Measurements from ENCODE around the gene AKAP1. TPM values are rescaled to one million over a fixed set of nuclear protein-coding genes. Genes with fewer than 3 reads are reported as not detected.

Gene AKAP1
- total RNA-seq, 1 experiment from 2014 or later = 30.1 TPM

DNA sequence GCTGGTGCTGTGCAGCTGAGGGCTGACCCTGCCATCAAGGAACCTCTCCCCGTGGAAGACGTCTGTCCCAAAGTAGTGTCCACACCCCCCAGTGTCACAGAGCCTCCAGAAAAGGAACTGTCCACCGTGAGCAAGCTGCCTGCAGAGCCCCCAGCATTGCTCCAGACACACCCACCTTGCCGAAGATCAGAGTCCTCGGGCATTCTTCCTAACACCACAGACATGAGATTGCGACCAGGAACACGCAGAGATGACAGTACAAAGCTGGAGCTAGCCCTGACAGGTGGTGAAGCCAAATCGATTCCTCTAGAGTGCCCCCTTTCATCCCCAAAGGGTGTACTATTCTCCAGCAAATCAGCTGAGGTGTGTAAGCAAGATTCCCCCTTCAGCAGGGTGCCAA lies 20.5 kb downstream of the AKAP1 start:
- no peak for DNase-seq (ENCODE audit: low read depth)

DNA sequence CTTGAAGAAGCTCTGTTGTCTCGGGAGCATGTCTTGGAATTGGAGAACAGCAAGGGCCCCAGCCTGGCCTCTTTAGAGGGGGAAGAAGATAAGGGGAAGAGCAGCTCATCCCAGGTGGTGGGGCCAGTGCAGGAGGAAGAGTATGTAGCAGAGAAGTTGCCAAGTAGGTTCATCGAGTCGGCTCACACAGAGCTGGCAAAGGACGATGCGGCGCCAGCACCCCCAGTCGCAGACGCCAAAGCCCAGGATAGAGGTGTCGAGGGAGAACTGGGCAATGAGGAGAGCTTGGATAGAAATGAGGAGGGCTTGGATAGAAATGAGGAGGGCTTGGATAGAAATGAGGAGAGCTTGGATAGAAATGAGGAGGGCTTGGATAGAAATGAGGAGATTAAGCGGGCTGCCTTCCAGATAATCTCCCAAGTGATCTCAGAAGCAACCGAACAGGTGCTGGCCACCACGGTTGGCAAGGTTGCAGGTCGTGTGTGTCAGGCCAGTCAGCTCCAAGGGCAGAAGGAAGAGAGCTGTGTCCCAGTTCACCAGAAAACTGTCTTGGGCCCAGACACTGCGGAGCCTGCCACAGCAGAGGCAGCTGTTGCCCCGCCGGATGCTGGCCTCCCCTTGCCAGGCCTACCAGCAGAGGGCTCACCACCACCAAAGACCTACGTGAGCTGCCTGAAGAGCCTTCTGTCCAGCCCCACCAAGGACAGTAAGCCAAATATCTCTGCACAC lies 21.2 kb downstream of the AKAP1 start:
- no peak for DNase-seq (ENCODE audit: low read depth)

DNA sequence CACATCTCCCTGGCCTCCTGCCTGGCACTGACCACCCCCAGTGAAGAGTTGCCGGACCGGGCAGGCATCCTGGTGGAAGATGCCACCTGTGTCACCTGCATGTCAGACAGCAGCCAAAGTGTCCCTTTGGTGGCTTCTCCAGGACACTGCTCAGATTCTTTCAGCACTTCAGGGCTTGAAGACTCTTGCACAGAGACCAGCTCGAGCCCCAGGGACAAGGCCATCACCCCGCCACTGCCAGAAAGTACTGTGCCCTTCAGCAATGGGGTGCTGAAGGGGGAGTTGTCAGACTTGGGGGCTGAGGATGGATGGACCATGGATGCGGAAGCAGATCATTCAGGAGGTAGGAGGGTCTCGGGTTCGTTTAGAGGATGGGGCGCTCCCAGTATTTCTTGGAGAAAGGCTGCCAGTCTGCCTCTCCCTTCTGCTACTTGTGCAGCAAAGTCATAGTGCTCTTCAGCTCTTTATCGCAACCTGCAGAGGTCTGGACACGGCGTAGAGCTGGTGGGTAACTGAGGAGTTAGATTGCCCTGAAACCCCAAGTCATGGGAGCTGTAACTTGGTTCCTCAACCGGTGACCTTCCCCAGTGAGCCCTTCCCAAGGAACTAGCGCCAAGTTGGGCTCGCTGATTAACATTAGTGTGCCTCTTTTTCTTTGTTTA lies 21.9 kb downstream of the AKAP1 start:
- no peak for DNase-seq (ENCODE audit: low read depth)

DNA sequence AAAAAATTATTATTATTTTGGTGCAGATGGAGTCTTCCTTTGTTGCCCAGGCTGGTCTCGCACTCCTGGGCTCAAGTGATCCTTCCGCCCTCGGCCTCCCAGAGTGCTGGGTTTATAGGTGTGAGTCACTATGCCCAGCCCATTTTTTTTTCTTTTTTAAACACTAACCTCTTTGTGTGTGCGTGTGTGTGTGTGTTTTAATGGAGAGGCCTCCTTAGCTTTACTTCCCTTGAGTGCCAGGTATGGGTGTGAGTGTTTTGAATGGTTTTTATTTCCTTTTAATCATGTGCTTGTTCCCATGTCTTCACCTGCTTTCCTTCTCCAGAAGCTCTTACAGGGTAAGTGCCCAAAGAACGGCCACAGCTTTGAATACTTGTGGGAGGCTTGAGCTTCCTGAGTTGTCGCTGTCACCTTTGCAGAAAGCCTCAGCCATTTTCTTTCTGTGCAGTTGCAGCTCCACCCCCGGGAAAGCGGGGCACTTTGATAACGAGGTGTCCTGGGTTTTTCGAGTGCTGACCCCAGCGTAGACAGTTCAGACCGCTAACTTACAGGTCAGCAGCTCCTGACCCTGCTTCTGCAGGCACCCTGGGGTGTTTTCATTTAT lies 22.6 kb downstream of the AKAP1 start:
- peak; percentile 83 for DNase-seq (ENCODE audit: low read depth)

DNA sequence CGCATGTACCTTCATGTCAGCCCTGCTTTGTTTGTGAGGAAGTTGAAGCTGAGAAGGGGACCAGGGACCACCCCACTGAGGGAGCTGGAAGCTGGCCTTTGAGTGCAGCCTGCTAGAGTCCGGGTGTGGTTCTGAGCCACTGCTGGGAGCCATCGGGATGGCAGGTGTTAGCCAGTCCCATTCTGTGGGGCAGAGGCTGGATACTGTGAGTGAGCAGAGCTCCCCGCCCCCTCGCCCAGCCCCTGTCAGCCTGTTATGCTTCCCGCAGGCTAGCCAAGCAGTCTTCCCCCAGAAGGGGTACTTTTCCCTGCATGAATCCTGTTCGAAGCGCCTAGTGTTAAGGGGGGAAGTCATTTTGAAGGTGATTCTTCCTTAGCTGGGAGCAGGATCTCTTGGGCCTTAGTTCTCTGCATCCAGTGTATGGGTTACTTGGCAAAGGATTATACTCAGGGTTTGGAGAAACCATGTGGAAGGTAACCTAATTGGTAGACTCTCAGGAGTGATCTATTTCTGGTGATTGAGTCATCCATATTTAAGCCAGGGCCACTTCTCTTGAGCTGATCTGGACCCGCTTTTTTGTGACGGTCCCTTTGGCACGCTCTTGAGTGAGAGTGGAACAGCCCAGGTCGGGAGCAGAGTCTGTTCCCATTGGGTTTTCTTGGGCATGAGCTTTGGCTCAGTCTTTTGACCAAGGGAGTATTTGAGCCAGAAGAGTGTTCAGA lies 23.8 kb downstream of the AKAP1 start:
- DNase-seq (ENCODE audit: low read depth) = no peak

DNA sequence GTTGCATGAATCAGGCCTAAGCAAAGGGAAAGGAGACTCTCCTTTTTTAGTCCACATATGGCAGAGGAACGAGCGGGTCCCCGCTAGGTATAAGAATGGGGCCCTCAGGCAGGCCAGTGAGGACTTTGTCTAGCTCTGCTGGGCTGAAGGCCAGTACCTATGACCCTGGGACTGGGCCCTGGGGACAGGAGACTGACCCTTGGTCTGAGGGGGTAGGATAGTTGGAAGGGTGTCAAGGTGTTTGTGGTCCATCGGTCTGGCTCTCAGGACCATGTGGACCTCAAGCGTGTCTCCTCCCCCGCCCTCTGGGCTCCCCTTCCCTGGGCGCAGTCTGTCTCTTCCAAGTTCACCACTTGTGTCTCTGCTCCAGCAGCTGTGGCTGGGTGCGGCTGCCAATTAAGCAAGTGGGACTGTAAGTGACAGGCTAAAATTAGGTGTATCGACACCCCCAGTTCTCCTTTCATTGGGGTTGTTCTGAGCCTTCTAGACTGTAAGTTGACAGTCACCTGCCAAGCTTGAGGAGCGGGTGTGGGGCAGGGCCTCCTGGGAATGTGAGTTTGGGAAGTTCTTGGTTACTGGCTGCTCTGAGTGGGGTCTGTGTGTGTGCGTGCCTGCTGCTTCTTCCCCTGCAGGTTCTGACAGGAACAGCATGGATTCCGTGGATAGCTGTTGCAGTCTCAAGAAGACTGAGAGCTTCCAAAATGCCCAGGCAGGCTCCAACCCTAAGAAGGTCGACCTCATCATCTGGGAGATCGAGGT lies 24.5 kb downstream of the AKAP1 start:
- no peak for DNase-seq (ENCODE audit: low read depth)

DNA sequence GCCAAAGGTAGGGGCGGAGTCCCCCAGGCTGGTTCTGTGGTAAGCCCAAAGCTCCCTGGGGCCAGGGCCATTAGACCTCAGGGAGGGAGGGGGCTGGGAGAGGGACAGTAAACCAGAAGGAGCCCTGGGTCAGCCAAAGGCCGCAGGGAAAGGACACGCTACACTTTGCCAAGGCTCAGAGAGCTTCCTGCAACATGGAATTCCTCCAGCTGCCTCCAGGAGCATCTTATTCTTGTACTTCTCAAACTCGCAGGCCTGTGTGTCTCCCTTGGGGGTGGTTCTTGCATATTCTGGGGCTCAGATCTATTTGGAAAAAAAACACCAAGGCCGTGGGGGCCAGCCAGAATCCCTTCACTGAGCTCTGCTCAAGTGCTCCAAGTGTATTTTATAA lies 25.1 kb downstream of the AKAP1 start:
- no peak for DNase-seq (ENCODE audit: low read depth)

DNA sequence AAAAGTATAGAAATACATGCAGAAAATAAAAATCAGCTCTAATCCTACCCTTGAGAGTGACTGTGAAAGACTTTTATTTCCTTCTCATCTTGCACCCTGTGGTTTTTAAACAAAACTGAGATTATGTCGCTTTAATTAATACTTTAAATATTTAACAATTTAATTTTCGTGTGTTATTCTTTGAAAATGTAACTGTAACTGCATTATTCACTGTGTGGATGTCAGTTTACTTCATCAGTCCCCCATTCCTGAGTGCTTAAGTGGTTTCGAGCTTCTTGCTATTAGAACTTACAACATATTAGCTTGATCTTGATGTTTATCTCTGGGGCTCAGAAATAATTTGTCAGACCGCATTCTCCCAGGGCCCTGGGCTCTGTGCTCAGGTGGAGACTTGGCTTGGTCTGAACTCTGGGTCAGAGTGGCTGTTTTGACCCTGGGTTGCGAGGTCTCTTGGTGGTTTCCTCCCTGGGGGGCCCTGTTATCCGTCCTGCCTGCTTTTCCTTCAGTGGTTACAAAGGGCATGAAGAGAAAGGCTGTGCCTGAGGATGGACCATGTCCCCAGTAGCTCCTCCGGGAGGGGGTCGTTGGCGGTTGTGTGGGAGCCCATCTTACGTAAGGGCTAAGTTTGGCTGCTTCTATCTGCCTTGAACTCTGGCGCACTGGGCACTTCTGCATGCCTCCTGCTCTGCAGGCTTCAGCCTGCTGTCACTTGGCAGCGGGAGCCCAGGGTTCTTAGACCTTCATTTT lies 25.7 kb downstream of the AKAP1 start:
- no peak for DNase-seq (ENCODE audit: low read depth)

DNA sequence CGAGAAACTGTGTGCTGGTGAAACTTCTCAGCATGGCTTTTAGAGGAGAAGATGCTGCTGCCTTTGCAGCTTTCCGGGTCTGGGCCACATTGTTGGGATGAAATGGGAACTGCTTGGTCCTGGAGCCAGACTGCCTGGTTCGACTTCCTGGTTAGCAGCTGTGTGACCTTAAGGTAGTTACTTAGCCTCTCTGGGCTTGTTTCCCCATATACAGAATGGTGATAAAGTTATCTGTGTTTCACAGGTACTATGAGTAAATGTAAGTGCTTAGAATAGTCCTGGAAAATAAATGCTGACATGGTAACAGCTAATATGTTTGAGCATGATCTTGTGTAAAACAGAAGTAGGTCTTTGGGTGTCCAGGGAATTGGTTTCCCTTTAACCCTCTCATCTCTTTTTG lies 26.3 kb downstream of the AKAP1 start:
- no peak for DNase-seq (ENCODE audit: low read depth)

DNA sequence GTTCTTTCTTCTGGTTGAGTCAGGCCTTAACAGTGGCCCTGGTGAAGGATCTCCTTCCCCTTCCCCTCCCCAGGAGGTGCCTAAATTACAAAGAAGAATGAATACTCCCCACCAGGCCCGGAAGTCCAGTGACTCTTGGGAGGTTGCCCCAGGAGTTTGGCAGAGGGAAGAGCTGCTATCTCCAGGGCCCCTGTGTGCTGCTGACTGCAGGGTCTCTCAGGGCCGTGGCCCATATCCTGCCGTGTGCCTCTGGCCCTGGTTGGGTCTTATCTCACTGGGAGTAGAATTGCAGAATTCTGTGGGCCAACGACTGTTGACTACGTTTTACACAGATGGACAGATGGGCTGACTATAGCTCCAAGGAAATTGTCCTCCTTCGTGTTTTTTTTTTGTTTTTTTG lies 28.0 kb downstream of the AKAP1 start:
- DNase-seq (ENCODE audit: low read depth) = no peak

- no peak for DNase-seq (ENCODE audit: low read depth)
Measured at GRCh38 chr17:57113656-57114055, 28.6 kb downstream of the AKAP1 start.

DNA sequence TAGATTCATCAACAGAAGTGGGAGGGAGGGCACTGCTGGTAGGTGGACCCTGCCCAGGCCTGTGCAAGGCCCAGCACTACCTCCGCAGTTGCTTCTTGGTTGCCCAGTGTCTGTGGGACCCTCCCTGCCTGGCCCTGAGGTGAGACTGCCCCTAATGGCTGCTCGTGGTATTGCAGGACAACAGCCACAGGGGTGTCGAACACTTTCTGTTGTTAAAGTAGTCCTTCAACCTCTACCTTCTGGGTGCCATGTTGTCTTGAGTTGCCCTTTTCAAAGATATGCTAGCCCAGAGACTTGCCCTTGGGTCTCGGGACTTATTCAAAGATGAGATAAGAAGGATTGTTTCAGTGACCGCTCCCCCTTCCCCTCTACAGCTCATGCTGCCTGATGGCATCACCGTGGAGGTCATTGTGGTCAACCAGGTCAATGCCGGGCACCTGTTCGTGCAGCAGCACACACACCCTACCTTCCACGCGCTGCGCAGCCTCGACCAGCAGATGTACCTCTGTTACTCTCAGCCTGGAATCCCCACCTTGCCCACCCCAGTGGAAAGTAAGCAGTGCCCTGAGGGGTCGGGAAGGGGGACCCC lies 29.1 kb downstream of the AKAP1 start:
- DNase-seq (ENCODE audit: low read depth) = peak; percentile 37

GRCh38 chr17:57115377-57115776 lies 30.3 kb downstream of the AKAP1 start:
- no peak for DNase-seq (ENCODE audit: low read depth)

- no peak for DNase-seq (ENCODE audit: low read depth)
Measured at GRCh38 chr17:57115916-57116315, 30.9 kb downstream of the AKAP1 start.

DNA sequence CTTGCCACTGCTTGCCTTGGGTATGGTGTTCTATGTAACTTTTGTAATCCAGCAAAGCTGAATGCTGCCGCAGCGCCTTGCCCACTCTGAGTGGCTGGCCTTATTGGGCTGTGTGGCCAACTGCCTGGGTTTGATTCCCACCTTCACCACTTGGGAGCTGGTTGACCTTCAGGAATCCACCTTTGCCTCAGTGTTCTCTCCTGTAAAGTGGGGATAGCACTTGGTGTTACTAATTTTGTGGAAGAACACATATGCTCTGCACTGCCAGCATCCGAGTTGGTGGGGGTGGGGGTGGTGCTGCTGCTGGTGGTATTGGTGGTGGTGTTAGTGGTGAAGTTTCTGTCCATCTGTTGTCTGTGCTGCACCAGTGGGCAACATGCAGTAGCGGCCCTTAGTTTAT lies 32.8 kb downstream of the AKAP1 start:
- DNase-seq (ENCODE audit: low read depth) = no peak

- DNase-seq (ENCODE audit: low read depth) = no peak
Measured at GRCh38 chr17:57120814-57121213, 35.8 kb downstream of the AKAP1 start.

DNA sequence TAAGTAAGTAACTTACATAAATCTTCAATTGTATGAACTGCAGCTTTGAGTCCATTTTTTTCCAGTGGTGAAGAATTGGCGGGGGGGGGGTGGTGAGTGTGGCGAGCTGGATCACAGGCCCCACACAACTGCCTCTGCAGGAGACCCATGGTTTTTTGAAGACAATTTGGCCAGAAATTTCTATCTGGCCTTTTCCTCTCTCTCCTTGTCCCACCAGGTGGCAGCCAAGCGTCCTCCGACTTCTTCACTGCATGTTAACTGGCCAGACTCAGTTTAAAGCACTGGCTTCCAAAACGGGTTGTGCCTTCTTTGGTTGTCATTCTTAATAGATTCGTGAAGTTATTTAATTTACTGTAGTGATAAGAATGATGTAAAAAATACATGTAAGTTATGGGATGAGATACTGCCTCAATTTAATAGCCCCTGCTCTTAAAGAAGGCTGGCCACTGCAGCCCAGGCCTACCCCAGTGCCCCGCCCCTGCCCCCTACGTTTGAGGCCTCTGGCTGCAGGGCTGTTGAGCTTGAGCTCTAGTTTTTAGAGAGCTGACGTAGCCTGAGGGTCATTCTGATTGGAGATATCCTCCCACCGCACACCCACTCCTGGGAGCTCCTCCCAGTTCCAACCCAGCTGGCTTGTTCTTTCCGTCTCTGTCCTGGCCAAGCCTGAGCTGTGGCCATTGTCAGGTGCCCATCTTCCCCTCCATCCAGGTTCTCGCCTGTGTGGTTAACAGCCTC lies 36.4 kb downstream of the AKAP1 start:
- no peak for DNase-seq (ENCODE audit: low read depth)

- DNase-seq (ENCODE audit: low read depth) = no peak
Measured at GRCh38 chr17:57124053-57124452, 39.0 kb downstream of the AKAP1 start.

DNA sequence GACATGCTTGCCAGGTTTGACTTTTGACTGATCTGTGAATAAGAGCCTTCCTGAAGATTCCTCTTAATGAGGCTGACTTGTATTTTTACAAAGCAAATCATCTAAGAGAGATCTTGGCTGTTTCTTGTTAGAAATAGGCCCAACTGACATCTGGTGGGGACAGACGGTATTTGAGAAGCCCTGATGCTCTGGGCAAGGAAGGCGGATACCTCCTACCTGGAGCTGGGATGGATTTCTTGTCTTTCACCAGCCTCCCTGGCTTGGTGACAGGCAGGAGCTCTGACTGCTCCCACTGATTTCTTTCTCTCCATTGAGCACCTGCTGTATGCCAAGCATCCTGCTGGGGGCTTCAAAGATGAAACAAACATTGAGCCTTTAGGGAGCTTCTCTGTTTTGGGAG lies 40.4 kb downstream of the AKAP1 start:
- no peak for DNase-seq (ENCODE audit: low read depth)

- DNase-seq (ENCODE audit: low read depth) = no peak
Measured at GRCh38 chr17:57125866-57126265, 40.8 kb downstream of the AKAP1 start.
